NOMO-1 treated with DMSO at 0.1 percent for 48 hours (cell line): ENCODE measurements around the gene PZP.

Experiments used
- DNase-seq: peaks from one replicate; lab custom pipeline; 2025; ENCODE audit not compliant: unreplicated experiment; lab: John Stamatoyannopoulos, UW

The PZP gene

DNA sequence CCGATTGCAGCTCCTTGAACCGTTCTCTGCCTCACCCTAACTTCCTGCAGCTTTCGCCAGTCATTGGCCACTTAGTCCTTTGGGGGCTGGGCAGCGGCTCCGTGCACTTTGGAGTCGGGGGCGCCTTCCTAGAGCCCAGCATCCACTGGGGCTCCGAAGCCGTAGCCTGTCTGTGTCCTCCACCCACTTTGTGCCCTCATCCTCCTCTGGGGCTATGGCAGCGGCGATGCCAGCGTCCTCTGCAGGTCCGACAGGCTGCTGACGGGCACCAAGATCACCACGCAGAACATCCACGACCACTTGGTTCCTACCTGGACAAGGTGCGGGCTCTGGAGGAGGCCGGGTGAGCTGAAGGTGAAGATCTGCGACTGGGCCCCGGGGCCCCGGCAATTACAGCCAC, 80.7 kb downstream of the PZP start:
- no peak for DNase-seq

GRCh38 chr12:9124383-9125031, 83.7 kb downstream of the PZP start:
- no peak for DNase-seq

DNA sequence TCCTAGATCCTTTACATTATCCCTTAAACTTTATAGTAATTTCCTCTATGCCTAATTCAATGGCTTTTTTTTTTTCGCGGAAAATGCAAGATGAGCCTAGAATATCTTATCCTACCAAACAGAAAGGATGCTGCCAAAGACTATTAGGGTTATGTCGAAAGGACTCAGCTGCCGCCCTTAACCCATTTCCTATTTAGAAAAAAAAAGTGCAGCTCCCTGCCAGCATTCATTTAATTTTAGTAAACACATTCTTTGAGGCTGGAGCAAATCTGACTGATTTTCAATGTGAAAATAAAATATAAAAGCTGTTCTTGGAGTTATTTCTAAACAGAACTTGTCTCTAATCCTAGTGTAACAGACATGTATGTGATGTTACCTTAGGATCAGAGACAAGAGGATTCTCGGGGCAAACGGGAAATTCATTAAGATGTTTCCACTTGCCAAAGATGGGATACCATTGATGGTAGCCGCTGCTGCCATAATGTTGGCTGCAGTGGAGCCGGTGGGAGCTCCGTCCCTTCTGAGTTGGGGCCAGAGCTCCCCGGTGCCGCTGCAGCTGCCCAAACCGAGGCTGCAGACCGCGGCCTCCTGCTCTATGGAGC, 84.3 kb downstream of the PZP start:
- DNase-seq = no peak

DNA sequence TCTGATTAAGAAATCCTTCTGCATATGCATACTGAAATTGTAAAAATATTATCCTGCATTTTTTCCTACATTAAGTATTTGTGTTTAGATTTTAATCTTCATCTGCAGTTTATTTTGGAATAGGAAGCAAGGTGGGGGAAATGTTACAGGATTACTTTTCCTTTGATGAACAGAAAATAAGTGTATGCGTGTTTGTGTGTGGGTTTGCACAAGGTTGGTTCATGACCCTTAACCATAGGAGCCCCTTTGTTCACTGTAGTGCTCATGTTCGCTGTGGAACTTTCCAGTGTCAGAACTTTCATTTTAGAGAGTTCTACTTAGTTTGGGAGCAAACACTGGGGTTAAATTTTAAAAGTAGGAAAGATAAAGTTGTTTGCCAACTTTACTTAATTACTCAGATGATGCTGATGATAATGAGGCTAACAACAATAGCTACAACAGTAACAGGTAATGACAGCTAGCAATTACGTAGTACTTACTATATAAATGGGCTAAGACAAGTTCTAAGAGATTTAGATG, 86.0 kb downstream of the PZP start:
- no peak for DNase-seq

DNA sequence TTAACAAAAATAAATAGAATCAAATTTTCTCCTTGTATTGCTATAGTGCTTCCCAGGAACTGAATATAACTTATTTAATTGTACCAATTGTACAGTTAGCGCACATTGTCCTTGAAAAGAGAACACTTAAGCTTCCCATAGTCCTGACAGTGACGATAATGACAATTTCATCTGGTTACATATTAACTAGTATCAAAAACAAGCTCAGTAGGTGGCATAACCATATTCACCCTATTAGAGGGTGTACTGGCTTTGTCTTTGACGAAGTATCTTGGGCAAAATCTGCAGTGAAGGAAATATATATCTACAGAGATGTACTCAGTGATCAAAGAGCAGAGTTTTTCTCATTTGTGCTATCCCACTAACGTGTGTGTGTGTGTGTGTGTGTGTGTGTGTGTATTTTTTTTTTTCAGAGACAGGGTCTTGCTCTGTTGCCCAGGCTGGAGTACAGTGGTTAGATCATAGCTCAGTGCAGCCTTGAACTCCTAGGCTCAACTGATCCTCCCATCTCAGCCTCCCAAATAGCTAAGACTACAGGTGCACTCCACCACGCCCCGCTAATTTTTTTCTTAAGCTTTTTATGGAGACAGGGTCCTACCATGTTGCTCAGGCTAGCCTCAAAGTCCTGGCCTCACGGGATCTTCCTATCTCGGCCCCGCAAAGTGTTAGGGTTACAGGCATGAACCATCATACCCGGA, 87.6 kb downstream of the PZP start:
- no peak for DNase-seq

GRCh38 chr12:9118158-9118557, 90.0 kb downstream of the PZP start:
- DNase-seq = peak; percentile 99

GRCh38 chr12:9115731-9116559, 92.2 kb downstream of the PZP start, which contains the start of gene A2M:
A2M (minus strand) TSS chr12:9115919; CDS start chr12:9115849, 70 bp downstream.
- DNase-seq = no peak

GRCh38 chr12:9114946-9115345, 93.2 kb downstream of the PZP start:
- DNase-seq = peak; percentile 55

DNA sequence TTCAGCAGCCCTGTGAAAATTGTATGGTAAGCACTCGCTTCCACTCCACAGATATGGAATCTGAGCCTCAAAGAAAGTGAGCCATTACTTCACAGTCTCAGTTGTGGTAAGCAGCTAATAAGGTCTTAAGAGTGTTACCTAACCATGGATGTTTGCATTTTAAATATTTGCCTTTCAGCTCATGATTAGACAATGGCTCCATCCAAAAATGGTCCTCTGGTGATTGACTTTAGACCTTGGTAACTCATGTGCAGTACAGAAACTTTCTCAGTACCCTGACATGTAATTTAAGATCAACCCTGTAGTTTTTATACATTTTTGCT, 94.2 kb downstream of the PZP start:
- no peak for DNase-seq

GRCh38 chr12:9113296-9113986, 94.8 kb downstream of the PZP start:
- DNase-seq = no peak

DNA sequence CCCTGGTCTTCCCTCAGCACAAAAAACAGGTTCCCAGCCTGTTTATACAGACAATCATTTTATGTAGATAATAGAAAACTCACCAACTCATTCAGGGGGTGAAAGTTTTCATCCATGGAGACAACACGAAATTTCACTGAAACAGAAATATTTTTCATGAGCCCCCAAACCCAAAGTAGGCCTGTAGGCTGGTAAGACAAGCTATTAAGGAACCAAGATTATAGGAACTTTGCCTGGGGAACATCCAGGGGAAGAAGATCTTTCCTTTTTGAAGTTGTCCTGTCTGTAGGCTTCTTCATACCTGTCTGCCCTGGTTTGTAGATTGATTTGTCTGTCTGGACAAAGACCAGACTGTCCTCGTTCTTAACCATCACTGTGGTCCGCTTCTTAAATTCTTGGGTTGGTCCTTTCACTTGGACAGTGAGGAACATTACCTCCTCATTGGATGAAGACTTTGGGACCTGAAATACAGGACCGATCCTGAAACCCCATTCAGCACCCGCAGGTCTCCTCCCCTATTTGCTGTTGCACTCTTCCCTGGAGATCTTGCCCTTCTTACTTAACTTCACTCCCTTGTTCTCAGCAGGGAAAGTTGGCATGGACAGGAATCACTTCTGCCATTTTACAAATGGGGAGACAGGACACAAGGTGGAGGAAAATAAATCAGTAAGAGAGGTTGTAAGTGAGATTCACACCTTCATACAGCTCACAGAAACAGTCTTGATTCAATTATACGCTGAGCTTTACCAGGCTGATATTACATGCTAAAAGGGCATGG, 95.9 kb downstream of the PZP start:
- no peak for DNase-seq

GRCh38 chr12:9111525-9111924, 96.7 kb downstream of the PZP start:
- DNase-seq = no peak

DNA sequence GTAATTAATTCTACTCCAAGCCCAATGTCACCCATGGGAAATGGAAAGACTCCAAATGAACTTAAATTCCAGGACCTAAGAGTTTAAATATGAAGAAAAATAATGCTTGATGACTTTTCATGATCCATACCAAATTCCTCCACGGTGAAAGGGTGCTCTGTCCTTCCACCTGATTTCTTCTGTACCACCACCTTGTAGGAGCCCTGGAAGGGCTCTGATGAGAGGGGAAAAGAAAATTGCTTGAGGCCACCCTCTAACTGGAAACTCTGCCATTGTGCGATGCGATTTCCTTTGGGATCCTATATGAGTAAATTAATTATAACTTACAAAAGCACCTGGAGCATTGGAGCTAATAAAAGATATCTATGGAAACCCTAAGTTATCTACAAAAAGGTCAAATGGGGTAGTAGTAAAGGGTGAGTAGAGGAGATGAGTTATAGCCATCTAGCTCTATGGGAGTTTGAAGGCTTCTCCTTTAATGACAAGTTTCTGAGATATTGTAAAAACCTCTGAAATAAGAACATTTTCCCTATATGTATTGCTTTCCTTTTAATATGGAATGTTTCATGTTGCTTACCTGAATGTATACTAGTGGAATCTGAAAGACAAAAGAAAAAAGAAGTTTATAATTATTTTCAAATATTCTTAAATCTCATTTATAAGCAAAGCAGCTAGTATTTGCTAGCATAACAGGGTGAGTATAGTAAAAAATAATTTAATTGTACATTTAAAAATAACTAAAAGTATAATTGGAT, 98.3 kb downstream of the PZP start:
- DNase-seq = no peak

GRCh38 chr12:9109213-9109522, 99.0 kb downstream of the PZP start:
- no peak for DNase-seq

GRCh38 chr12:9108504-9109212, 99.5 kb downstream of the PZP start:
- no peak for DNase-seq

DNA sequence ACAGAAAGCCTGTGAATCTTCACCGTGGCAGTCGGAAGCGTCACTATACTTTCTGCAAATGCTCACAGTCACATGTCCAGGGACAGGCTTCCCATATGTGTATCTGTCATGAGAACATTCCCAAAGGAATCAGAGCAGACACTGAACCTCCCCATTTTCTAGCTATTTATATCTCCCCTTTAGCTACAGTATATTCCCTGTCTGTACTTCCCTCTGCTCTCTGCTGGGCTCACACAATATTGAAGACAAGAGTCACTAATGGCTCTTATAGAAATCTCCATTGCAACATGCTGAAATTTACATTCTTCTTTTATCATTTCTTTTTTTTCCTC, 100.7 kb downstream of the PZP start:
- no peak for DNase-seq

- no peak for DNase-seq
Observed at GRCh38 chr12:9106610-9107541, 101.3 kb downstream of the PZP start.

- DNase-seq = no peak
Observed at GRCh38 chr12:9106067-9106466, 102.1 kb downstream of the PZP start.
